Measurements from ENCODE around the gene KPNB1.

Gene KPNB1

GRCh38 chr17:47651704-47652103, 2.0 kb downstream of the KPNB1 start:
- Mint-ChIP-seq H3K27me3 (ENCODE audit: low read depth, poor library complexity) (peaks cover 6% of the 10 kb centered on the region), H3K36me3 (ENCODE audit: low read depth) (peaks cover 49% of the 10 kb centered on the region), H3K4me3 (peak overlapping the region; percentile 90), H3K9me3 (no peaks in the 10 kb centered on the region), H3K4me1 (peaks cover 66% of the 10 kb centered on the region), H3K27ac (no peak overlapping the region)
- no peak for DNase-seq
- no peak for TF ChIP-seq CTCF (IDR thresholded peaks at IDR 0.05)

GRCh38 chr17:47652570-47652969, 2.9 kb downstream of the KPNB1 start:
- Mint-ChIP-seq H3K36me3 (ENCODE audit: low read depth) (peaks cover 55% of the 10 kb centered on the region), H3K9me3 (no peaks in the 10 kb centered on the region), H3K27me3 (ENCODE audit: low read depth, poor library complexity) (peaks cover 6% of the 10 kb centered on the region), H3K4me1 (peaks cover 64% of the 10 kb centered on the region), H3K27ac (no peak overlapping the region), H3K4me3 (peak overlapping the region; percentile 48)
- DNase-seq, result peak; percentile 11
- no peak for TF ChIP-seq CTCF (IDR thresholded peaks at IDR 0.05)

GRCh38 chr17:47653442-47653841, 3.7 kb downstream of the KPNB1 start:
- Mint-ChIP-seq H3K9me3 (no peaks in the 10 kb centered on the region), H3K27ac (no peak overlapping the region), H3K4me1 (peaks cover 59% of the 10 kb centered on the region)

GRCh38 chr17:47654991-47655390, 5.3 kb downstream of the KPNB1 start:
- H3K36me3 Mint-ChIP-seq (ENCODE audit: low read depth), result peaks cover 68% of the 10 kb centered on the region
- TF ChIP-seq CTCF (IDR thresholded peaks at IDR 0.05), result no peak
- DNase-seq, result no peak
- H3K27ac Mint-ChIP-seq, result no peak overlapping the region
- H3K4me3 Mint-ChIP-seq, result no peak overlapping the region
- peaks cover 49% of the 10 kb centered on the region for H3K4me1 Mint-ChIP-seq
- H3K27me3 Mint-ChIP-seq (ENCODE audit: low read depth, poor library complexity), result no peaks in the 10 kb centered on the region
- H3K9me3 Mint-ChIP-seq, result no peaks in the 10 kb centered on the region

More at GRCh38 chr17:47653442-47653841, 3.7 kb downstream of the KPNB1 start:
- Mint-ChIP-seq H3K36me3 (ENCODE audit: low read depth) (peaks cover 62% of the 10 kb centered on the region), H3K4me3 (peak overlapping the region; percentile 15), H3K27me3 (ENCODE audit: low read depth, poor library complexity) (peaks cover 6% of the 10 kb centered on the region)
- TF ChIP-seq CTCF (IDR thresholded peaks at IDR 0.05), result no peak
- DNase-seq, result no peak

GRCh38 chr17:47660064-47660492, 10.4 kb downstream of the KPNB1 start:
- H3K27ac Mint-ChIP-seq, result peak overlapping the region; percentile 40
- TF ChIP-seq CTCF (IDR thresholded peaks at IDR 0.05), result no peak
- H3K9me3 Mint-ChIP-seq, result no peaks in the 10 kb centered on the region
- DNase-seq, result no peak
- peaks cover 13% of the 10 kb centered on the region for H3K4me1 Mint-ChIP-seq
- peaks cover 61% of the 10 kb centered on the region for H3K36me3 Mint-ChIP-seq (ENCODE audit: low read depth)
- H3K27me3 Mint-ChIP-seq (ENCODE audit: low read depth, poor library complexity), result peaks cover 4% of the 10 kb centered on the region
- H3K4me3 Mint-ChIP-seq, result no peak overlapping the region

- Mint-ChIP-seq H3K4me1 (peaks cover 6% of the 10 kb centered on the region), H3K36me3 (ENCODE audit: low read depth) (peaks cover 67% of the 10 kb centered on the region), H3K27me3 (ENCODE audit: low read depth, poor library complexity) (peaks cover 4% of the 10 kb centered on the region), H3K9me3 (no peaks in the 10 kb centered on the region), H3K4me3 (no peak overlapping the region), H3K27ac (peak overlapping the region; percentile 78)
- peak; percentile 66 for DNase-seq
- TF ChIP-seq CTCF (IDR thresholded peaks at IDR 0.05), result peak; percentile 80
Measured at GRCh38 chr17:47663912-47664623, 14.3 kb downstream of the KPNB1 start.

Measured in nephron progenitor cell (in vitro differentiated cells).